ENCODE results near the gene SGCE.

DNA sequence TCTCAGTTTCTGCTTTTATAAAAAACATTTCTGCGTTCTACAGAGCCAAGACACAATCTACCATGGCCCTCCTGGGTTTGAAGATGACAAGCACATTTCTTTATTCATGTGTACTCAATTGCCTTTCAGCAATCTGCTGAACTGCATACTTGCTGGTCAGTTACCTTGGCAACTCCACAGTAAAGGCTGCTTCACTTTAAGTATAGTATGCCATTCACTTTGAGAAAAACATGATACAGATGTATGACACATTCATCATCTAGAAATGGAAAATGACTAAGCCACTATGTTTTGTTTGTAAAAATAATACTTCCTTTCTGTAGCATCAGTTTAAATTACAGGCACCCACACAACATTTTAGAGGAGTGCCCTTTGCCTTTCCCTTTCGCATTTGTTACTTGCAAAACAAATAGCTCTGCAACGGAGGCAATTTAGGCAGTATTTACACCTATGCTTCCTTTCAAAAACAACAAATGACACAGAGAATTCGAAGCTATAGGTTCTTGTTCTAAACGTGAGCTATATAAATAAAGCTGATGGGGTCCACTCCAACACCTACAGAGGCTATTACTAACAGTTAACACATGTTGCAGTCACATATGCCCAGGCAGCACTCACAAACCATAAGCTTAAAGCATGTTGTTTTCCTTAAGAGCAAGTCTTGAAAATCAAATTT, 23.5 kb downstream of the SGCE start:
- TF ChIP-seq, protein P1, sequence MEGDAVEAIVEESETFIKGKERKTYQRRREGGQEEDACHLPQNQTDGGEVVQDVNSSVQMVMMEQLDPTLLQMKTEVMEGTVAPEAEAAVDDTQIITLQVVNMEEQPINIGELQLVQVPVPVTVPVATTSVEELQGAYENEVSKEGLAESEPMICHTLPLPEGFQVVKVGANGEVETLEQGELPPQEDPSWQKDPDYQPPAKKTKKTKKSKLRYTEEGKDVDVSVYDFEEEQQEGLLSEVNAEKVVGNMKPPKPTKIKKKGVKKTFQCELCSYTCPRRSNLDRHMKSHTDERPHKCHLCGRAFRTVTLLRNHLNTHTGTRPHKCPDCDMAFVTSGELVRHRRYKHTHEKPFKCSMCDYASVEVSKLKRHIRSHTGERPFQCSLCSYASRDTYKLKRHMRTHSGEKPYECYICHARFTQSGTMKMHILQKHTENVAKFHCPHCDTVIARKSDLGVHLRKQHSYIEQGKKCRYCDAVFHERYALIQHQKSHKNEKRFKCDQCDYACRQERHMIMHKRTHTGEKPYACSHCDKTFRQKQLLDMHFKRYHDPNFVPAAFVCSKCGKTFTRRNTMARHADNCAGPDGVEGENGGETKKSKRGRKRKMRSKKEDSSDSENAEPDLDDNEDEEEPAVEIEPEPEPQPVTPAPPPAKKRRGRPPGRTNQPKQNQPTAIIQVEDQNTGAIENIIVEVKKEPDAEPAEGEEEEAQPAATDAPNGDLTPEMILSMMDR (conservative IDR thresholded peaks at IDR 0.05; ENCODE audit: low read depth, low read length), result no peak
- no peak for TF ChIP-seq EZH2 (IDR thresholded peaks at IDR 0.05; ENCODE audit: low read length, unreplicated experiment)
